Adrenal gland (tissue), 12 donors: ENCODE results near the gene PAGR1. TPM values are rescaled to one million over a fixed set of nuclear protein-coding genes. Genes with fewer than 3 reads are reported as not detected.

Experiments
- DNase-seq, 7 donors: peaks; one replicate each; pipeline ENCODE4 v3.0.0-alpha.2; 2019 to 2020
- H3K27ac ChIP-seq, 5 donors: fragments of 200-600 bp; sonication (generic) in 4 of 5; 1 replicate in 3 of 5; 2 replicates in 2 of 5; pipeline versions ENCODE4 v1.5.1 to v1.8.0; 2016 to 2020; ENCODE audit warnings: mild to moderate bottlenecking in 1 of 5
- H3K27me3 ChIP-seq: fragments of 200-600 bp; 2 replicates; pipeline ENCODE4 v1.8.0; 2021
- H3K36me3 ChIP-seq, 2 donors: fragments of 200-600 bp; replicated peaks in 1 of 2; 1 replicate in 1 of 2; 2 replicates in 1 of 2; pipeline versions ENCODE4 v1.5.1 to v1.8.0; 2018 to 2022
- H3K4me1 ChIP-seq, 2 donors: fragments of 200-600 bp; replicated peaks in 1 of 2; 1 replicate in 1 of 2; 2 replicates in 1 of 2; pipeline versions ENCODE4 v1.5.1 to v1.8.0; 2018 to 2021
- H3K4me3 ChIP-seq, 4 donors: fragments of 200-600 bp; sonication (generic) in 3 of 4; one replicate each; pipeline ENCODE4 v1.5.1; 2016 to 2018
- H3K9me3 ChIP-seq, 3 donors: fragments of 200-600 bp; sonication (generic) in 1 of 3; replicated peaks in 1 of 3; 1 replicate in 2 of 3; 2 replicates in 1 of 3; pipeline versions ENCODE4 v1.5.1 to v1.8.0; 2016 to 2021
- CTCF ChIP-seq, 6 experiments: fragments of 450-650 bp in 4 of 6; fragments of 200-600 bp in 2 of 6; sonication (generic) in 1 of 6; IDR thresholded peaks; 1 replicate in 5 of 6; 2 replicates in 1 of 6; pipeline versions ENCODE4 v1.5.1 to v1.8.0; 2016 to 2021; ENCODE audit warnings: antibody characterized with exemption in 6 of 6, mild to moderate bottlenecking in 2 of 6, moderate library complexity in 1 of 6
- POLR2A ChIP-seq, 2 donors: fragments of 450-650 bp; IDR thresholded peaks; one replicate each; pipeline ENCODE4 v1.6.1; 2017; ENCODE audit warnings: antibody characterized with exemption in 2 of 2, mild to moderate bottlenecking in 2 of 2, moderate library complexity in 1 of 2
- WGBS, 4 donors: extraction: QIAGEN DNeasy Blood & Tissue Kit in 2 of 4; methylation state at CpG; one replicate each; pipeline versions ENCODE4 v1.1.5 to v1.1.7; 2013 to 2017; 5-methylcytosine and 5-hydroxymethylcytosine counted together
- intact Hi-C, 2 donors: fragments of 100-400 bp; cut with DNase I; formaldehyde crosslinking; loops; one replicate each; pipeline versions ENCODE4 v1.14.1 to v1.15.0; 2022 to 2023
- polyA plus RNA-seq, 3 donors: library from polyadenylated mRNA; stranded (reverse); fragments of 200-250 nt in 2 of 3; fragments of 350-450 nt in 1 of 3; fragmentation: Illumina TruSeq in 1 of 3; extraction: RNeasy Lipid Tissue Mini Kit (QIAGEN cat#74804) in 1 of 3; gene quantifications; one replicate each; pipeline ENCODE4 v1.2.3, GENCODE V29; 2013 to 2014
- total RNA-seq, 9 donors: library from RNA; depleted of rRNA in 4 of 9; stranded (reverse); fragments of >200 nt in 4 of 9; fragments of 120-200 nt in 1 of 9; fragmentation: NEBNext Ultra II Directional in 1 of 9; extraction: Animal tissue kit (Norgen Biotek cat#: 25700) in 1 of 9; gene quantifications; one replicate each; pipeline versions ENCODE4 v1.1.0 to v1.2.4, GENCODE V29; 2013 to 2023
- donor health status: healthy with polysubstance abuse.
- donor health status: Bipolar disorder and iron deficiency.
- donor health status: DM: yes; HTN: yes; CAD: no.
- donor health status: DM: no; HTN: no; CAD: no.
- donor health status: DM: no; HTN: no; CAD: no.
- donor health status: DM: yes; HTN: yes; CAD: no.

The PAGR1 gene
- total and polyA plus RNA-seq, 12 donors = 14.2 to 89.1 (median 39.8) TPM

- Histone ChIP-seq H3K9me3 (no peaks in the 10 kb centered on the region), H3K36me3 (peaks cover 0 to 18% of the 10 kb centered on the region in 2 donors), H3K4me3 (peak overlapping the region; percentile 38 to 97 (median 56)), H3K27me3 (no peaks in the 10 kb centered on the region), H3K4me1 (peaks cover 23 to 38% of the 10 kb centered on the region in 2 donors), H3K27ac (peak overlapping the region; percentile 72 to 98 (median 94))
- peak; percentile 97 to 99 (median 98) for DNase-seq
- 0 to 1% (median 1%) methylated on average over 28 to 99 of the region's 103 CpGs for WGBS, 4 donors
- intact Hi-C loops = no loop called here
- peak in 1 of 6 experiments; percentile 30 for TF ChIP-seq CTCF (IDR thresholded peaks at IDR 0.05)
- TF ChIP-seq POLR2A (IDR thresholded peaks at IDR 0.05) = peak; percentile 28 to 91
Measured at GRCh38 chr16:29805232-29806098, 10.5 kb upstream of the PAGR1 start.

- TF ChIP-seq POLR2A (IDR thresholded peaks at IDR 0.05) (no peak), CTCF (IDR thresholded peaks at IDR 0.05) (no peak)
- Histone ChIP-seq H3K4me1 (peaks cover 23 to 44% of the 10 kb centered on the region in 2 donors), H3K27ac (peak within 1 kb of the TSS; percentile 72 to 98 (median 94)), H3K9me3 (no peaks in the 10 kb centered on the region), H3K27me3 (no peaks in the 10 kb centered on the region), H3K4me3 (peak within 1 kb of the TSS in 3 of 4 donors; percentile 43 to 97 (median 69)), H3K36me3 (peaks cover 0 to 18% of the 10 kb centered on the region in 2 donors)
- WGBS, 4 donors = 0 to 3% methylated on average over 17 to 40 of the region's 67 CpGs; no CpG with 5 or more reads in 2 of the 4 donors
- intact Hi-C loops = no loop called here
- peak in 5 of 7 donors; percentile 95 to 97 (median 95) for DNase-seq
Measured at GRCh38 chr16:29806099-29806579, 9.8 kb upstream of the PAGR1 start, which contains the start of gene MAZ. Gene MAZ, plus strand, starts transcription at chr16:29806529. Its CDS starts 173 bp downstream, at chr16:29806702.

- Histone ChIP-seq H3K4me3 (peak overlapping the region in 2 of 4 donors; percentile 25 to 66), H3K9me3 (no peaks in the 10 kb centered on the region), H3K27me3 (no peaks in the 10 kb centered on the region), H3K36me3 (peaks cover 0 to 18% of the 10 kb centered on the region in 2 donors), H3K27ac (peak overlapping the region; percentile 54 to 97 (median 93)), H3K4me1 (peaks cover 29 to 46% of the 10 kb centered on the region in 2 donors)
- intact Hi-C loops = no loop called here
- 0 to 1% (median 1%) methylated on average over 3 to 98 of the region's 99 CpGs for WGBS, 4 donors
- peak; percentile 61 to 80 (median 70) for DNase-seq
- TF ChIP-seq CTCF (IDR thresholded peaks at IDR 0.05) (peak in 1 of 6 experiments; percentile 4), POLR2A (IDR thresholded peaks at IDR 0.05) (no peak)
Measured at GRCh38 chr16:29806641-29807425, 9.1 kb upstream of the PAGR1 start.
